Mesenchymal stem cell (in vitro differentiated cells and primary cell): ENCODE results near the gene TBC1D3K. TPM values are rescaled to one million over a fixed set of nuclear protein-coding genes. Genes with fewer than 3 reads are reported as not detected.
"Not testable (repeated sequence)": the region's sequence is repeated elsewhere in the genome, so short reads cannot be mapped to it uniquely, and the experiment has no call there.

ENCODE experiments used
- DNase-seq: peaks from one replicate; pipeline ENCODE4 v3.0.0-alpha.2; 2013
- H2AFZ ChIP-seq: one replicate; pipeline ENCODE4 v1.6.1; 2013; ENCODE audit warnings: low read depth, mild to moderate bottlenecking, control low read depth, inconsistent platforms, low read length, moderate library complexity
- H2AK5ac ChIP-seq: 2 replicates; pipeline ENCODE4 v1.6.1; 2013; ENCODE audit warnings: low read length, moderate library complexity, mild to moderate bottlenecking, inconsistent platforms; ENCODE audit not compliant: severe bottlenecking
- H2BK120ac ChIP-seq: one replicate; pipeline ENCODE4 v1.6.1; 2013; ENCODE audit warnings: low read depth, mild to moderate bottlenecking, inconsistent platforms, low read length, moderate library complexity
- H2BK12ac ChIP-seq, 2 experiments: one replicate each; pipeline ENCODE4 v1.6.1; 2013; ENCODE audit warnings: inconsistent platforms in 2 of 2, low read length in 2 of 2, mild to moderate bottlenecking in 2 of 2, moderate library complexity in 2 of 2, control low read depth in 1 of 2
- H2BK15ac ChIP-seq: one replicate; pipeline ENCODE4 v1.6.1; 2013; ENCODE audit warnings: mild to moderate bottlenecking, low read depth, inconsistent platforms; ENCODE audit not compliant: poor library complexity, severe bottlenecking
- H2BK5ac ChIP-seq: 2 replicates; pipeline ENCODE4 v1.6.1; 2013; ENCODE audit warnings: low read depth, mild to moderate bottlenecking, low read length, control low read depth, inconsistent platforms; ENCODE audit not compliant: poor library complexity, severe bottlenecking
- H3K14ac ChIP-seq, 2 experiments: one replicate each; pipeline ENCODE4 v1.6.1; 2013; ENCODE audit warnings: inconsistent platforms in 2 of 2, low read length in 2 of 2, control low read depth in 1 of 2, mild to moderate bottlenecking in 1 of 2, moderate library complexity in 1 of 2
- H3K18ac ChIP-seq, 2 experiments: one replicate each; pipeline ENCODE4 v1.6.1; 2013; ENCODE audit warnings: inconsistent platforms in 2 of 2, low read length in 2 of 2, control low read depth in 1 of 2, low read depth in 1 of 2, mild to moderate bottlenecking in 1 of 2
- H3K23ac ChIP-seq, 2 experiments: one replicate each; pipeline ENCODE4 v1.6.1; 2013; ENCODE audit warnings: inconsistent platforms in 2 of 2, low read length in 2 of 2, mild to moderate bottlenecking in 2 of 2, moderate library complexity in 2 of 2, control low read depth in 1 of 2
- H3K27ac ChIP-seq: 2 replicates; pipeline ENCODE4 v1.5.1; 2013; ENCODE audit warnings: mild to moderate bottlenecking, moderate library complexity, low read length, control low read depth, inconsistent platforms; ENCODE audit not compliant: poor library complexity, severe bottlenecking
- H3K27me3 ChIP-seq, 2 experiments: 2 replicates each; pipeline versions ENCODE4 v1.6.1 to v1.7.0; 2013; ENCODE audit warnings: low read length in 2 of 2, mild to moderate bottlenecking in 2 of 2, moderate library complexity in 2 of 2, control low read depth in 1 of 2, inconsistent platforms in 1 of 2; ENCODE audit not compliant: control insufficient read depth in 1 of 2, insufficient read depth in 1 of 2
- H3K36me3 ChIP-seq, 2 experiments: 2 replicates each; pipeline versions ENCODE4 v1.6.1 to v1.7.0; 2013; ENCODE audit warnings: low read length in 2 of 2, control low read depth in 1 of 2, inconsistent platforms in 1 of 2, low read depth in 1 of 2, mild to moderate bottlenecking in 1 of 2; ENCODE audit not compliant: insufficient read depth in 2 of 2, control insufficient read depth in 1 of 2
- H3K4ac ChIP-seq, 2 experiments: one replicate each; pipeline ENCODE4 v1.6.1; 2013; ENCODE audit warnings: inconsistent platforms in 2 of 2, low read length in 2 of 2, mild to moderate bottlenecking in 2 of 2, moderate library complexity in 2 of 2, control low read depth in 1 of 2, low read depth in 1 of 2
- H3K4me1 ChIP-seq: 2 replicates; pipeline ENCODE4 v1.6.1; 2013; ENCODE audit warnings: low read depth, low read length, control low read depth; ENCODE audit not compliant: control insufficient read depth, insufficient read depth
- H3K4me2 ChIP-seq: 2 replicates; pipeline ENCODE4 v1.6.1; 2013; ENCODE audit warnings: low read length, mild to moderate bottlenecking, inconsistent platforms; ENCODE audit not compliant: poor library complexity, severe bottlenecking
- H3K4me3 ChIP-seq, 2 experiments: 2 replicates each; pipeline versions ENCODE4 v1.5.1 to v1.7.0; 2013; ENCODE audit warnings: low read length in 2 of 2, mild to moderate bottlenecking in 2 of 2, control low read depth in 1 of 2, low read depth in 1 of 2; ENCODE audit not compliant: insufficient read depth in 1 of 2
- H3K79me1 ChIP-seq: replicated peaks from 2 replicates; pipeline ENCODE4 v1.6.1; 2013; ENCODE audit warnings: mild to moderate bottlenecking, control low read depth, low read length, inconsistent platforms; ENCODE audit not compliant: poor library complexity, severe bottlenecking
- H3K9ac ChIP-seq: 2 replicates; pipeline ENCODE4 v1.7.0; 2013; ENCODE audit warnings: mild to moderate bottlenecking, low read length, moderate library complexity
- H3K9me3 ChIP-seq: 2 replicates; pipeline ENCODE4 v1.7.0; 2013; ENCODE audit warnings: mild to moderate bottlenecking, low read length; ENCODE audit not compliant: control insufficient read depth
- H4K8ac ChIP-seq: one replicate; pipeline ENCODE4 v1.6.1; 2013; ENCODE audit warnings: inconsistent platforms, mild to moderate bottlenecking, low read length, moderate library complexity
- H4K91ac ChIP-seq: one replicate; pipeline ENCODE4 v1.6.1; 2013; ENCODE audit warnings: mild to moderate bottlenecking, low read length, inconsistent platforms
- WGBS: methylation state at CpG from one replicate; pipeline ENCODE4 v1.1.7; 2013; ENCODE audit warnings: mixed read lengths; 5-methylcytosine and 5-hydroxymethylcytosine counted together
- polyA plus RNA-seq, 2 experiments: library from polyadenylated mRNA; stranded (reverse); fragments of 200-250 nt; gene quantifications; one replicate each; pipeline ENCODE4 v1.2.3, GENCODE V29; 2013

The TBC1D3K gene
- not detected for polyA plus RNA-seq (2013, experiment 1 of 2)
- not detected for polyA plus RNA-seq (2013, experiment 2 of 2)

GRCh38 chr17:37924115-37924514 is at the start of gene TBC1D3K:
TSS of gene TBC1D3K (plus strand) at chr17:37924415. CDS start at chr17:37926000, 1,585 bp downstream.
- H4K8ac ChIP-seq, H3K18ac ChIP-seq, H3K4me1 ChIP-seq, H2BK15ac ChIP-seq, H2AK5ac ChIP-seq, H3K4me2 ChIP-seq, H2BK120ac ChIP-seq, H2BK5ac ChIP-seq, H3K4me3 ChIP-seq, H2AFZ ChIP-seq, DNase-seq, H3K14ac ChIP-seq, H3K27me3 ChIP-seq, H3K79me1 ChIP-seq, H4K91ac ChIP-seq, H2BK12ac ChIP-seq, H3K9me3 ChIP-seq, H3K36me3 ChIP-seq, H3K23ac ChIP-seq, H3K4ac ChIP-seq, H3K9ac ChIP-seq, H3K27ac ChIP-seq: not testable (repeated sequence)
- WGBS: no CpG with 5 or more reads among the region's 10 CpGs

- Histone ChIP-seq H3K4ac (no peak overlapping the region), H3K4me1 (no peaks in the 10 kb centered on the region), H2AK5ac (no peak overlapping the region), H3K14ac (no peak overlapping the region), H4K8ac (no peak overlapping the region), H3K36me3 (no peaks in the 10 kb centered on the region), H2BK120ac (no peak overlapping the region), H3K27ac (no peak overlapping the region), H2BK5ac (no peak overlapping the region), H3K79me1 (no peaks in the 10 kb centered on the region), H3K4me2 (no peak overlapping the region), H2AFZ (no peak overlapping the region), H2BK15ac (no peak overlapping the region), H3K27me3 (no peaks in the 10 kb centered on the region), H3K4me3 (no peak overlapping the region), H3K18ac (no peak overlapping the region), H2BK12ac (no peak overlapping the region), H3K23ac (no peak overlapping the region), H3K9me3 (no peaks in the 10 kb centered on the region), H3K9ac (no peak overlapping the region), H4K91ac (no peak overlapping the region)
- WGBS: 77% methylated on average over 2 of the region's 2 CpGs
- DNase-seq: no peak
Observed at GRCh38 chr17:37884516-37884915, 39.7 kb upstream of the TBC1D3K start.

GRCh38 chr17:37885136-37885535 is 39.1 kb upstream of the TBC1D3K start:
- Histone ChIP-seq H3K27me3 (no peaks in the 10 kb centered on the region), H4K91ac (no peak overlapping the region), H3K79me1 (no peaks in the 10 kb centered on the region), H3K36me3 (no peaks in the 10 kb centered on the region), H3K4me1 (no peaks in the 10 kb centered on the region), H3K4me2 (no peak overlapping the region), H2AFZ (no peak overlapping the region), H4K8ac (no peak overlapping the region), H3K4ac (no peak overlapping the region), H2AK5ac (no peak overlapping the region), H3K9ac (no peak overlapping the region), H3K18ac (no peak overlapping the region), H3K27ac (no peak overlapping the region), H3K9me3 (no peaks in the 10 kb centered on the region), H3K14ac (no peak overlapping the region), H3K23ac (no peak overlapping the region), H3K4me3 (no peak overlapping the region), H2BK15ac (no peak overlapping the region), H2BK12ac (no peak overlapping the region), H2BK120ac (no peak overlapping the region), H2BK5ac (no peak overlapping the region)
- DNase-seq: no peak
- WGBS: 86% methylated on average over 2 of the region's 5 CpGs

- H3K4me3 ChIP-seq: no peak overlapping the region
- no peak overlapping the region for H3K4ac ChIP-seq
- H3K79me1 ChIP-seq: no peaks in the 10 kb centered on the region
- DNase-seq: no peak
- H3K18ac ChIP-seq: no peak overlapping the region
- H2BK12ac ChIP-seq: no peak overlapping the region
- no peak overlapping the region for H2BK15ac ChIP-seq
- H2BK120ac ChIP-seq: no peak overlapping the region
- no peak overlapping the region for H2BK5ac ChIP-seq
- H3K4me2 ChIP-seq: no peak overlapping the region
- no peak overlapping the region for H3K9ac ChIP-seq
- no peaks in the 10 kb centered on the region for H3K36me3 ChIP-seq
- H3K27me3 ChIP-seq: no peaks in the 10 kb centered on the region
- H3K23ac ChIP-seq: no peak overlapping the region
- no peak overlapping the region for H2AFZ ChIP-seq
- H3K4me1 ChIP-seq: no peaks in the 10 kb centered on the region
- H3K27ac ChIP-seq: no peak overlapping the region
- no peak overlapping the region for H3K14ac ChIP-seq
- H2AK5ac ChIP-seq: no peak overlapping the region
- H4K8ac ChIP-seq: no peak overlapping the region
- WGBS: 100% methylated on average over 2 of the region's 2 CpGs
- no peak overlapping the region for H4K91ac ChIP-seq
- no peaks in the 10 kb centered on the region for H3K9me3 ChIP-seq
Observed at GRCh38 chr17:37888881-37889280, 35.3 kb upstream of the TBC1D3K start.
